ENCODE measurements around the gene CCBE1. TPM values are rescaled to one million over a fixed set of nuclear protein-coding genes. Genes with fewer than 3 reads are reported as not detected.
"Not testable (repeated sequence)": the region's sequence is repeated elsewhere in the genome, so short reads cannot be mapped to it uniquely, and the experiment has no call there.

CCBE1 gene
- total RNA-seq, 1 experiment from 2014 or later = 0.09 TPM

- Mint-ChIP-seq H3K4me3 (ENCODE audit: unreplicated experiment) (no peak overlapping the region), H3K27me3 (ENCODE audit: insufficient read depth, unreplicated experiment) (peaks cover 2% of the 10 kb centered on the region), H3K36me3 (ENCODE audit: insufficient read depth, unreplicated experiment) (no peaks in the 10 kb centered on the region), H3K4me1 (ENCODE audit: low read depth, unreplicated experiment) (no peaks in the 10 kb centered on the region), H3K27ac (ENCODE audit: unreplicated experiment) (no peak overlapping the region), H3K9me3 (ENCODE audit: unreplicated experiment) (no peaks in the 10 kb centered on the region)
- Histone ChIP-seq H3K4me3 (ENCODE audit: low read depth, low read length) (no peak overlapping the region), H3K36me3 (ENCODE audit: control insufficient read depth, insufficient read depth, low read length) (no peaks in the 10 kb centered on the region), H3K27me3 (replicated peaks; ENCODE audit: control insufficient read depth, insufficient read depth, low read length) (no peaks in the 10 kb centered on the region), H3K4me1 (no peaks in the 10 kb centered on the region), H3K9me3 (no peaks in the 10 kb centered on the region)
- ChIA-PET CTCF (no interaction called here), POLR2A (no interaction called here)
- TF ChIP-seq CTCF (IDR thresholded peaks at IDR 0.05; ENCODE audit: insufficient read depth in 1 of 2, low read depth in 1 of 2, low read length in 1 of 2, severe bottlenecking in 1 of 2, unreplicated experiment in 1 of 2) = no peak
- no peak for DNase-seq
- BruUV-seq (replicated peaks) = no TSS peak
- intact Hi-C loops (cut with micrococcal nuclease; ENCODE audit: unreplicated experiment) = no loop called here
These were observed 47.6 kb downstream of the CCBE1 start for GRCh38 chr18:59649591-59649990.

GRCh38 chr18:59648469-59648868, 48.8 kb downstream of the CCBE1 start:
- H3K9me3 Mint-ChIP-seq (ENCODE audit: unreplicated experiment); H3K27me3 Mint-ChIP-seq (ENCODE audit: insufficient read depth, unreplicated experiment); H3K4me1 Mint-ChIP-seq (ENCODE audit: low read depth, unreplicated experiment); DNase-seq; intact Hi-C loops (cut with micrococcal nuclease; ENCODE audit: unreplicated experiment); H3K36me3 ChIP-seq (ENCODE audit: control insufficient read depth, insufficient read depth, low read length); H3K4me3 Mint-ChIP-seq (ENCODE audit: unreplicated experiment); BruUV-seq (replicated peaks); H3K9me3 ChIP-seq; H3K4me1 ChIP-seq; H3K27me3 ChIP-seq (replicated peaks; ENCODE audit: control insufficient read depth, insufficient read depth, low read length); H3K36me3 Mint-ChIP-seq (ENCODE audit: insufficient read depth, unreplicated experiment); CTCF ChIA-PET; POLR2A ChIA-PET; H3K4me3 ChIP-seq (ENCODE audit: low read depth, low read length); H3K27ac Mint-ChIP-seq (ENCODE audit: unreplicated experiment): not testable (repeated sequence)

GRCh38 chr18:59646963-59647307, 50.3 kb downstream of the CCBE1 start:
- intact Hi-C loops (cut with micrococcal nuclease; ENCODE audit: unreplicated experiment) = no loop called here
- Histone ChIP-seq H3K27me3 (replicated peaks; ENCODE audit: control insufficient read depth, insufficient read depth, low read length) (no peaks in the 10 kb centered on the region), H3K4me1 (no peaks in the 10 kb centered on the region), H3K36me3 (ENCODE audit: control insufficient read depth, insufficient read depth, low read length) (no peaks in the 10 kb centered on the region), H3K4me3 (ENCODE audit: low read depth, low read length) (no peak overlapping the region), H3K9me3 (no peaks in the 10 kb centered on the region)
- no TSS peak for BruUV-seq (replicated peaks)
- Mint-ChIP-seq H3K9me3 (ENCODE audit: unreplicated experiment) (no peaks in the 10 kb centered on the region), H3K4me1 (ENCODE audit: low read depth, unreplicated experiment) (no peaks in the 10 kb centered on the region), H3K36me3 (ENCODE audit: insufficient read depth, unreplicated experiment) (no peaks in the 10 kb centered on the region), H3K4me3 (ENCODE audit: unreplicated experiment) (no peak overlapping the region), H3K27me3 (ENCODE audit: insufficient read depth, unreplicated experiment) (peaks cover 2% of the 10 kb centered on the region), H3K27ac (ENCODE audit: unreplicated experiment) (no peak overlapping the region)
- no peak for TF ChIP-seq CTCF (IDR thresholded peaks at IDR 0.05; ENCODE audit: insufficient read depth in 1 of 2, low read depth in 1 of 2, low read length in 1 of 2, severe bottlenecking in 1 of 2, unreplicated experiment in 1 of 2)
- no peak for DNase-seq
- ChIA-PET CTCF (no interaction called here), POLR2A (no interaction called here)

- POLR2A ChIA-PET = no interaction called here
- TF ChIP-seq CTCF (IDR thresholded peaks at IDR 0.05; ENCODE audit: insufficient read depth in 1 of 2, low read depth in 1 of 2, low read length in 1 of 2, severe bottlenecking in 1 of 2, unreplicated experiment in 1 of 2) = no peak
These were observed 50.8 kb downstream of the CCBE1 start for GRCh38 chr18:59646228-59646962.

More at GRCh38 chr18:59646228-59646962, 50.8 kb downstream of the CCBE1 start:
- Mint-ChIP-seq H3K4me3 (ENCODE audit: unreplicated experiment) (no peak overlapping the region), H3K4me1 (ENCODE audit: low read depth, unreplicated experiment) (no peaks in the 10 kb centered on the region), H3K27ac (ENCODE audit: unreplicated experiment) (no peak overlapping the region), H3K36me3 (ENCODE audit: insufficient read depth, unreplicated experiment) (no peaks in the 10 kb centered on the region), H3K27me3 (ENCODE audit: insufficient read depth, unreplicated experiment) (peaks cover 5% of the 10 kb centered on the region), H3K9me3 (ENCODE audit: unreplicated experiment) (no peaks in the 10 kb centered on the region)
- H3K9me3 ChIP-seq = no peaks in the 10 kb centered on the region
- H3K36me3 ChIP-seq (ENCODE audit: control insufficient read depth, insufficient read depth, low read length) = no peaks in the 10 kb centered on the region
- H3K27me3 ChIP-seq (replicated peaks; ENCODE audit: control insufficient read depth, insufficient read depth, low read length) = no peaks in the 10 kb centered on the region
- CTCF ChIA-PET = no interaction called here
- no peak for DNase-seq
- intact Hi-C loops (cut with micrococcal nuclease; ENCODE audit: unreplicated experiment) = no loop called here
- no peaks in the 10 kb centered on the region for H3K4me1 ChIP-seq
- no TSS peak for BruUV-seq (replicated peaks)
- no peak overlapping the region for H3K4me3 ChIP-seq (ENCODE audit: low read depth, low read length)
